MCF 10A (cell line): ENCODE results near the gene RASIP1. TPM values are rescaled to one million over a fixed set of nuclear protein-coding genes. Genes with fewer than 3 reads are reported as not detected.
A peak's percentile ranks its signal among the peaks of the same experiment; 100 is the strongest.

ENCODE experiments used
- BruUV-seq: library from RNA; stranded (reverse); fragments of 400-500 nt; replicated peaks from 2 replicates; lab custom pipeline; 2021; lab: Mats Ljungman, UMichigan
- CTCF ChIA-PET: fragments of 300-600 bp; sonication (Branson Sonifier 250); formaldehyde crosslinking; extraction: SDS; loops from one replicate; lab custom pipeline; 2021; ENCODE audit warnings: antibody characterized with exemption, inconsistent platforms; lab: Yijun Ruan, JAX
- POLR2A ChIA-PET: fragments of 300-600, 350-650 bp; sonication (Branson Sonifier 250); formaldehyde crosslinking; extraction: SDS; loops from one replicate; lab custom pipeline; 2020; ENCODE audit warnings: antibody characterized with exemption, inconsistent platforms; lab: Yijun Ruan, JAX
- DNase-seq: peaks from one replicate; pipeline ENCODE4 v3.0.0-alpha.2; 2018; ENCODE audit not compliant: unreplicated experiment
- H3K27ac Mint-ChIP-seq: one replicate; pipeline ENCODE4 v1.8.0; 2022; ENCODE audit warnings: mild to moderate bottlenecking, low read depth, mixed read lengths; ENCODE audit not compliant: unreplicated experiment
- H3K27me3 Mint-ChIP-seq: one replicate; pipeline ENCODE4 v1.8.0; 2022; ENCODE audit warnings: mixed read lengths; ENCODE audit not compliant: insufficient read depth, unreplicated experiment
- H3K36me3 Mint-ChIP-seq: one replicate; pipeline ENCODE4 v1.8.0; 2022; ENCODE audit warnings: mild to moderate bottlenecking, moderate library complexity, mixed read lengths; ENCODE audit not compliant: insufficient read depth, unreplicated experiment
- H3K4me1 Mint-ChIP-seq: one replicate; pipeline ENCODE4 v1.8.0; 2022; ENCODE audit warnings: mixed read lengths; ENCODE audit not compliant: insufficient read depth, unreplicated experiment
- H3K4me3 Mint-ChIP-seq: one replicate; pipeline ENCODE4 v1.8.0; 2022; ENCODE audit warnings: mild to moderate bottlenecking, moderate library complexity, mixed read lengths; ENCODE audit not compliant: unreplicated experiment
- H3K9me3 Mint-ChIP-seq: one replicate; pipeline ENCODE4 v1.8.0; 2022; ENCODE audit warnings: mixed read lengths; ENCODE audit not compliant: unreplicated experiment
- intact Hi-C: fragments of 100-400 bp; cut with micrococcal nuclease; formaldehyde crosslinking; loops from 2 replicates; pipeline ENCODE4 v1.14.1; 2022
- total RNA-seq: library from RNA; stranded (reverse); gene quantifications from 2 replicates; pipeline ENCODE4 v1.2.3, GENCODE V29; 2022
- TF ChIP-seq, protein P1 (sequence below): fragments of 200-600 bp; IDR thresholded peaks from one replicate; pipeline ENCODE4 v1.8.0; 2022; ENCODE audit warnings: antibody characterized with exemption, mild to moderate bottlenecking; ENCODE audit not compliant: unreplicated experiment

RASIP1 gene
- total RNA-seq, 1 experiment from 2014 or later: 1.9 TPM

DNA sequence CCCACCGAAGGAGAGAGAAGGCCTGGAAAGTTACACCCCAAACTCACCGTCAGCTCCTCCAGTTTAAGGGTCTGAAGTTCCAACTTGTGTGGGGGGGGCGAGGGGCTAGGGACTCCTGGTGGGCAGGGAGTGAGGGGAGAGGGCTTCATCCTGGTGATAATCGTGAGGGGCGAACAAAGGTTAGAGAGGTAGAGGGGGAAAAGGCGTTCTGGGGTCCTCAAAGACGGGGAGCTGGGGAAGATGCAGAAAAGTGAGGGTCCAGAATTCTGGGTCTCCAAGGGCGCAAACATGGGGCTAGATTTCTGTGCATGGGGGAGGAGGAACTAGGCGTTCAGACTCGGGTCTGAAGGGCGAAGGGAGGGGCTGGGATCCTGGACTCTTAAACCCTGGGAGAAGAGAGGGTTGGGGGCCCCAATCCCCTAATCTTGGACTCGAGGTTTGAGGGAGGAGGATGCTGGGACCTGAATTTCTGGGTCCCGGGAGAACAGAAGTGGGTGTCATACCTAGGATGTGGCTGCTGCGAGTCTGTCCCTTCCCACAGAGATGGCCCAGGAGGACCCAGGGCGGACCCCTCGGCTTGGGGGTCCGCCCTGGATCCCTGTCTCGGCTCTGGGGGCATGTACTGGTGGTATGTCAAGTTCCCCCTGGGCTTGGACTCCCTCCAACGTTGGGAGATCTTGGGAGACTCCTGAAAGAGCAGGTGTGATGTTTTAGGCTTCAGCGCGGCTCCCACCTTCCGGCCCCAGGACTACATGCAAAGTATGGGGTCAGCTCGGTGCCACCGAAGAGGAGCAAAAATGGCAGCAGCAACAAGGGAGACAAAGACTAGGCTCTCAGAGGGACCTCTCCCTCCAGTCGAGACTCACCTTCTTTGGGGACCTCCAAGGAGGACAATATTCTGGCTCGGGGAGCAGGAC is 25.4 kb downstream of the RASIP1 start:
- CTCF ChIA-PET: interaction anchor here (0.5 to 0.7 kb wide), 4 partner anchors 29 to 908 kb away, joined by 3 to 4 read pairs (median 3); no protein-coding TSS in a partner anchor
- no TSS peak for BruUV-seq
- no peaks in the 10 kb centered on the region for H3K27me3 Mint-ChIP-seq

DNA sequence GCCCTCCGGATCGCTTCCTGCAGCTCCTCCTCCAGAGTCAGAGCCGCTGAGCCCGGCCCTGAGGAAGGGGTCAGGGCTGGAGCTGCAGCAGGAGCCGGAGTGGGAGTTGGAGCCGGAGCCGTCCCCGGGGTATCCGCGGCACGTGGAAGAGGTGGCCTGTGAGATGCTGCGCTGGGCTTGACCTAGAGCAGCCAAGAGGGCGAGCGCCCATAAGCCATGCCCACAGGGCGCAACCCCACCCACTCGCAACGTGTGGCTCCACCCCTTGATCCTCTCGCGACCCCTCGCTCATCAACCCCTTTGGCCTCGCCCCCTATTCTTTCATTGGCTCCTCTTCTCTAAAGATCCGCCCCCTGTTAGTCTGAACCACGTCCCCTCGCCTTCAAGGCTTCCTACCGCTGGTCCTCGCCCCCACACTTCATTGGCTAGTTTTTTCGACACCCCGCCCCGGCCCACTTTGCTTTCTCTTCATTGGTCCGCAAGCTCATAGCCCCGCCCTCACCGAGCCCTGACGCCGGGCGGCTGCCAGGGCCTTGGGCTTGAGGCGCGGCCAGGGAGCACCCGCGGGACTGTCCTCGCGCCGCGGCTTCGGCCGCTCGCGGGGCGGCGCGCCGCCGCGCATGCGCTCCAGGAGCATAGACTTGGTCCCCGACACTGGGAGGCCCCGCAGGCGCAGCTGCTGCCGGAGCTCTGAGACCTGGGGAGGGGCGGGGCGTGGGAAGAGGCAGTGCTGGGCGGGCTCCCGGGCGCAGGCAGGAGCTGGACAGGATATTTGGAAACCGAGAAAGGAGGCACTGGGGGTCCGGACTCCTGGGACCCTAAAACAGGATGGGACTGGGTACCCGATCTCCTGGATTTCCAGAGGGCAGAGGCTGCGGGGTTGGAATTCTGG is 26.3 kb downstream of the RASIP1 start:
- H3K4me1 Mint-ChIP-seq: peaks cover 19% of the 10 kb centered on the region
- ChIA-PET CTCF (interaction anchor here (0.5 to 2.0 kb wide), 5 partner anchors 30 to 907 kb away, joined by 3 to 7 read pairs (median 3); no protein-coding TSS in a partner anchor), POLR2A (interaction anchor here (0.6 to 1.4 kb wide), 14 partner anchors 9 to 1789 kb away, joined by 3 to 9 read pairs (median 4); partner anchors contain the start of genes CA11, FUT2 and PPP1R15A)
- H3K27me3 Mint-ChIP-seq: no peaks in the 10 kb centered on the region
- no peaks in the 10 kb centered on the region for H3K9me3 Mint-ChIP-seq
- no TSS peak for BruUV-seq
- DNase-seq: peak; percentile 100
- TF ChIP-seq, protein P1, sequence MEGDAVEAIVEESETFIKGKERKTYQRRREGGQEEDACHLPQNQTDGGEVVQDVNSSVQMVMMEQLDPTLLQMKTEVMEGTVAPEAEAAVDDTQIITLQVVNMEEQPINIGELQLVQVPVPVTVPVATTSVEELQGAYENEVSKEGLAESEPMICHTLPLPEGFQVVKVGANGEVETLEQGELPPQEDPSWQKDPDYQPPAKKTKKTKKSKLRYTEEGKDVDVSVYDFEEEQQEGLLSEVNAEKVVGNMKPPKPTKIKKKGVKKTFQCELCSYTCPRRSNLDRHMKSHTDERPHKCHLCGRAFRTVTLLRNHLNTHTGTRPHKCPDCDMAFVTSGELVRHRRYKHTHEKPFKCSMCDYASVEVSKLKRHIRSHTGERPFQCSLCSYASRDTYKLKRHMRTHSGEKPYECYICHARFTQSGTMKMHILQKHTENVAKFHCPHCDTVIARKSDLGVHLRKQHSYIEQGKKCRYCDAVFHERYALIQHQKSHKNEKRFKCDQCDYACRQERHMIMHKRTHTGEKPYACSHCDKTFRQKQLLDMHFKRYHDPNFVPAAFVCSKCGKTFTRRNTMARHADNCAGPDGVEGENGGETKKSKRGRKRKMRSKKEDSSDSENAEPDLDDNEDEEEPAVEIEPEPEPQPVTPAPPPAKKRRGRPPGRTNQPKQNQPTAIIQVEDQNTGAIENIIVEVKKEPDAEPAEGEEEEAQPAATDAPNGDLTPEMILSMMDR: no peak
- intact Hi-C loops: loop anchor here (5.0 kb wide), 1 partner anchor 37 kb away; no protein-coding TSS in a partner anchor
- H3K36me3 Mint-ChIP-seq: no peaks in the 10 kb centered on the region
- peak overlapping the region; percentile 89 for H3K4me3 Mint-ChIP-seq
- H3K27ac Mint-ChIP-seq: peak overlapping the region; percentile 91

More for the DNA sequence above, 25.4 kb downstream of the RASIP1 start:
- H3K36me3 Mint-ChIP-seq: no peaks in the 10 kb centered on the region
- peak overlapping the region; percentile 89 for H3K4me3 Mint-ChIP-seq
- POLR2A ChIA-PET: interaction anchor here (0.6 to 1.4 kb wide), 10 partner anchors 10 to 511 kb away, joined by 3 to 9 read pairs (median 4); partner anchors contain the start of genes CA11, FUT2 and PPP1R15A
- H3K9me3 Mint-ChIP-seq: no peaks in the 10 kb centered on the region
- H3K4me1 Mint-ChIP-seq: peaks cover 19% of the 10 kb centered on the region
- no peak for DNase-seq
- intact Hi-C loops: loop anchor here (5.0 kb wide), 1 partner anchor 38 kb away; no protein-coding TSS in a partner anchor
- H3K27ac Mint-ChIP-seq: peak overlapping the region; percentile 91
- TF ChIP-seq, protein P1: no peak

DNA sequence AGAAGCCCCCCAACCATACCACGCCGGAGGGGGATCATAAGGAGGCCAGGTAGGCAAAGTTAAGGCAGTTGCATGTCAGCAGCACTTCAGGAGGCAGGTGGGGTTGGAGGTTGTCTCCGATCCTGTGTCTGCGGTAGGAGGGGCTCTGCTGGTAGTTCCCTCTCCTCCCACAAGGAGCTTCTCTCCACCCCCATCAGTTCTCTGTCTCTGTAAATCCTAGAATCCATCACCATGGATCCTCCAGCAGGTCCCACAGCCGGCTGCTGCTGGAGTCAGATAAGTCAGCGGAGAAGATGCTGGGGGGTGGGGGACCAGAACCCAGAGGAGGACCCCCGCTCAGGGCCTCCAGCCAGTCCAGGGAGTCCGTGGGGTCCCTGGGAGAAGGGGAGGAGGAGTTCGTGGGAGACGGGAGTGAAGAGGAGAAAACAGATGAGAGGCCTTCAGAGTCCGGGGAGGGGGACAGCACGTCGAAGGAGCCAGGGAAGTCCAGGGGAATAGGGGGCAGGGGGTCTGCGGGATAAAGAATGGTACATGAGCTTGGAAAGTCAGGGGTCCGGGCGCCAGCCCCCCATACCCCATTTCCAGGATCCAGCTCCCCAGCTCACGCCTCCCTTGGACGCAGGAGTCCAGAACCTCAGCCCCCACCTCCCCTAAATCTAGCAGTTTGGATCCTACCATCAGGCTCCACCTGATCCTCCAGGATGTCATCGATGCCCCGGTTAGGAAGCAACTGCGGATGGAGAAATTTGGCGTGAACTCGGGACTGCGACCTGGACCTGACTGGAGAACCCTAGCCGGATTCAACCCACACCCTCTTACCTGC is 27.2 kb downstream of the RASIP1 start:
- POLR2A ChIA-PET: interaction anchor here (0.6 to 1.5 kb wide), 6 partner anchors 7 to 1788 kb away, joined by 3 to 7 read pairs (median 4); no protein-coding TSS in a partner anchor
- H3K27ac Mint-ChIP-seq: peak overlapping the region; percentile 91
- intact Hi-C loops: loop anchor here (5.0 kb wide), 1 partner anchor 36 kb away; no protein-coding TSS in a partner anchor

More for the DNA sequence above, 27.2 kb downstream of the RASIP1 start:
- BruUV-seq: no TSS peak
- CTCF ChIA-PET: interaction anchor here (0.6 to 2.0 kb wide), 2 partner anchors 30 to 39 kb away, joined by 4 to 7 read pairs; no protein-coding TSS in a partner anchor
- peak; percentile 33 for DNase-seq
- Mint-ChIP-seq H3K4me1 (peaks cover 19% of the 10 kb centered on the region), H3K27me3 (no peaks in the 10 kb centered on the region), H3K36me3 (no peaks in the 10 kb centered on the region), H3K9me3 (no peaks in the 10 kb centered on the region), H3K4me3 (peak overlapping the region; percentile 89)
- TF ChIP-seq, protein P1: no peak
